ENCODE results near the gene DOCK3. TPM values are rescaled to one million over a fixed set of nuclear protein-coding genes. Genes with fewer than 3 reads are reported as not detected.
"Not testable (repeated sequence)": the region's sequence is repeated elsewhere in the genome, so short reads cannot be mapped to it uniquely, and the experiment has no call there.

The DOCK3 gene
- total and polyA plus RNA-seq, 10 of the 15 experiments (the other 5 are each of a cell fraction or from before 2014, with no cell fraction given) = 0.02 to 0.52 (median 0.04) TPM; not detected in 5

- H2AFZ ChIP-seq (ENCODE audit: control insufficient read depth, low read depth, low read length); H3K27ac ChIP-seq (ENCODE audit: control insufficient read depth, insufficient read depth); H3K27me3 ChIP-seq (replicated peaks in 1 of 2; ENCODE audit: control insufficient read depth in 2 of 2, insufficient read depth in 2 of 2, low read length in 1 of 2); BruUV-seq (replicated peaks); H3K9me3 ChIP-seq (replicated peaks; ENCODE audit: control insufficient read depth, insufficient read depth, low read length); RAD21 ChIA-PET (ENCODE audit: unreplicated experiment); CTCF ChIA-PET; ATAC-seq; H4K20me1 ChIP-seq (ENCODE audit: control insufficient read depth, insufficient read depth); H3K9ac ChIP-seq (ENCODE audit: control insufficient read depth, insufficient read depth, low read length); H3K4me3 ChIP-seq; POLR2A ChIA-PET; H3K4me2 ChIP-seq (ENCODE audit: control insufficient read depth, insufficient read depth); in situ Hi-C loops (cut with MboI); H3K36me3 ChIP-seq (ENCODE audit: control insufficient read depth in 2 of 2, insufficient read depth in 2 of 2, low read length in 1 of 2); SMC1A ChIA-PET (ENCODE audit: uncharacterized antibody, unreplicated experiment); intact Hi-C loops (cut with micrococcal nuclease; ENCODE audit: unreplicated experiment); FAIRE-seq; H3K4me1 ChIP-seq (ENCODE audit: control insufficient read depth, insufficient read depth, low read length); H3K79me2 ChIP-seq (ENCODE audit: control insufficient read depth, insufficient read depth, low read length); DNase-seq (ENCODE audit: low read depth, low spot score): not testable (repeated sequence)
- WGBS (ENCODE audit: insufficient coverage, insufficient replicate concordance, low lambda C conversion rate, missing lambda C conversion rate) = 67% methylated on average over 13 of the region's 13 CpGs
Observed at GRCh38 chr3:51199296-51199695, 524.6 kb downstream of the DOCK3 start.

DNA sequence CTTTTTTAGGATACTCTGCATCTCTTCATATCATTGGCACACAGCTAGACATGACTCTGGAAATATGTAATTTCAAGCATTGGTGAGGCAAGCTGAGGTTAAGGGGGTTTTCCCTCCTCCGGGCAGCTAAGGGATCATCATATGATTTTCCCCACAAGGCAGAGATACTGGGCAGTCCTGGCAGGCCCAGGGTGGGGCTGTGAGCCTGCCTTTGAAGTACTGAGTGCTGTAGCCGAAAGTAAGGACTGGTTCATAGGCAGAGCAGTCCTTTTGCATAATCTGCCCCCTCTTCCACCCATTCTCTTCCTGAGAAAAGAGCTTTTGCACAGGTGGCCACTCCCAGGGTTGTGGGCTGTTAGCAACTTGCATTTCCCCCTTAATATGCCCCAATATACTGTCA, 541.6 kb downstream of the DOCK3 start:
- Histone ChIP-seq H3K9me3 (replicated peaks; ENCODE audit: control insufficient read depth, insufficient read depth, low read length) (no peaks in the 10 kb centered on the region), H3K4me3 (no peak overlapping the region), H2AFZ (ENCODE audit: control insufficient read depth, low read depth, low read length) (no peak overlapping the region), H3K27me3 (replicated peaks in 1 of 2; ENCODE audit: control insufficient read depth in 2 of 2, insufficient read depth in 2 of 2, low read length in 1 of 2) (no peaks in the 10 kb centered on the region; a peak in 1 of 4 replicates), H4K20me1 (ENCODE audit: control insufficient read depth, insufficient read depth) (no peaks in the 10 kb centered on the region), H3K9ac (ENCODE audit: control insufficient read depth, insufficient read depth, low read length) (no peak overlapping the region), H3K4me1 (ENCODE audit: control insufficient read depth, insufficient read depth, low read length) (no peaks in the 10 kb centered on the region), H3K27ac (ENCODE audit: control insufficient read depth, insufficient read depth) (no peak overlapping the region), H3K79me2 (ENCODE audit: control insufficient read depth, insufficient read depth, low read length) (no peaks in the 10 kb centered on the region), H3K36me3 (ENCODE audit: control insufficient read depth in 2 of 2, insufficient read depth in 2 of 2, low read length in 1 of 2) (no peaks in the 10 kb centered on the region), H3K4me2 (ENCODE audit: control insufficient read depth, insufficient read depth) (no peak overlapping the region)
- in situ Hi-C loops (cut with MboI) (no loop called here), intact Hi-C loops (cut with micrococcal nuclease; ENCODE audit: unreplicated experiment) (no loop called here)
- BruUV-seq (replicated peaks) = no TSS peak
- no peak for DNase-seq (ENCODE audit: low read depth, low spot score)
- SMC1A ChIA-PET (ENCODE audit: uncharacterized antibody, unreplicated experiment) = no interaction called here
- 13% methylated on average over 2 of the region's 2 CpGs for WGBS (ENCODE audit: insufficient coverage, insufficient replicate concordance, low lambda C conversion rate, missing lambda C conversion rate)
- TF ChIP-seq, protein P1, sequence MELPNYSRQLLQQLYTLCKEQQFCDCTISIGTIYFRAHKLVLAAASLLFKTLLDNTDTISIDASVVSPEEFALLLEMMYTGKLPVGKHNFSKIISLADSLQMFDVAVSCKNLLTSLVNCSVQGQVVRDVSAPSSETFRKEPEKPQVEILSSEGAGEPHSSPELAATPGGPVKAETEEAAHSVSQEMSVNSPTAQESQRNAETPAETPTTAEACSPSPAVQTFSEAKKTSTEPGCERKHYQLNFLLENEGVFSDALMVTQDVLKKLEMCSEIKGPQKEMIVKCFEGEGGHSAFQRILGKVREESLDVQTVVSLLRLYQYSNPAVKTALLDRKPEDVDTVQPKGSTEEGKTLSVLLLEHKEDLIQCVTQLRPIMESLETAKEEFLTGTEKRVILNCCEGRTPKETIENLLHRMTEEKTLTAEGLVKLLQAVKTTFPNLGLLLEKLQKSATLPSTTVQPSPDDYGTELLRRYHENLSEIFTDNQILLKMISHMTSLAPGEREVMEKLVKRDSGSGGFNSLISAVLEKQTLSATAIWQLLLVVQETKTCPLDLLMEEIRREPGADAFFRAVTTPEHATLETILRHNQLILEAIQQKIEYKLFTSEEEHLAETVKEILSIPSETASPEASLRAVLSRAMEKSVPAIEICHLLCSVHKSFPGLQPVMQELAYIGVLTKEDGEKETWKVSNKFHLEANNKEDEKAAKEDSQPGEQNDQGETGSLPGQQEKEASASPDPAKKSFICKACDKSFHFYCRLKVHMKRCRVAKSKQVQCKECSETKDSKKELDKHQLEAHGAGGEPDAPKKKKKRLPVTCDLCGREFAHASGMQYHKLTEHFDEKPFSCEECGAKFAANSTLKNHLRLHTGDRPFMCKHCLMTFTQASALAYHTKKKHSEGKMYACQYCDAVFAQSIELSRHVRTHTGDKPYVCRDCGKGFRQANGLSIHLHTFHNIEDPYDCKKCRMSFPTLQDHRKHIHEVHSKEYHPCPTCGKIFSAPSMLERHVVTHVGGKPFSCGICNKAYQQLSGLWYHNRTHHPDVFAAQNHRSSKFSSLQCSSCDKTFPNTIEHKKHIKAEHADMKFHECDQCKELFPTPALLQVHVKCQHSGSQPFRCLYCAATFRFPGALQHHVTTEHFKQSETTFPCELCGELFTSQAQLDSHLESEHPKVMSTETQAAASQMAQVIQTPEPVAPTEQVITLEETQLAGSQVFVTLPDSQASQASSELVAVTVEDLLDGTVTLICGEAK (IDR thresholded peaks at IDR 0.05; ENCODE audit: borderline replicate concordance) = no peak
- TF ChIP-seq IKZF1 (conservative IDR thresholded peaks at IDR 0.05) (no peak), E4F1 (IDR thresholded peaks at IDR 0.05; ENCODE audit: borderline replicate concordance, partially characterized antibody) (no peak)
- ATAC-seq = no peak
- RAD21 ChIA-PET (ENCODE audit: unreplicated experiment) = no interaction called here
- FAIRE-seq = no peak
- CTCF ChIA-PET = no interaction called here
- POLR2A ChIA-PET = interaction anchor here (0.6 kb wide), 1 partner anchor 174 kb away, joined by 6 read pairs; no protein-coding TSS in a partner anchor
